ENCODE measurements around the gene SPIN2B. TPM values are rescaled to one million over a fixed set of nuclear protein-coding genes. Genes with fewer than 3 reads are reported as not detected.

Gene SPIN2B
- total and polyA plus RNA-seq, 2 of the 4 experiments (the other 2 are of a cell fraction): 3.0 to 9.3 TPM

DNA sequence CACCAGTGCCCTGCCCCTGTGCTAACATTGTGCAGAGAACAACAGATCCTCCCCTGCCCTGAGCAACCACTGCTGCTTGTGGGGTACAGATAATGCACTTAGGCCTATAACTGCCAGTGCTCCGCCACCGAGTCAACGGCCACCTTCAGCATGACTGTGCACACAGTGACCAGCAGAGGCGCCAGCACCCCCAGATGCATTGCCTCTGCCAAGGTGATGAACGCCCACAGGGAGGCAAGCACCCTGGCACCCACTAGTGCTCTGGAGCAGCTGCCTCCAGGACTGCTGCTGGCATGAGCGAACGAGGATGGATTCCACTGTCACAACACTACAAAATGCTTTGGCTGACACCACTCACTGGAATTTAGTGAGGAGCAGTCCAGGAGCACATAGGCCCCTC lies 38.2 kb downstream of the SPIN2B start:
- H2BK20ac ChIP-seq (ENCODE audit: low read depth, low read length): no peak overlapping the region
- no peaks in the 10 kb centered on the region; the same call in 1 of the 2 replicates for H3K9me3 ChIP-seq (ENCODE audit: control insufficient read depth, insufficient read depth, low read length)
- no peak overlapping the region for H3K4ac ChIP-seq (ENCODE audit: low read depth, low read length)
- in situ Hi-C loops (cut with MboI; ENCODE audit: low sequenced_read_pairs) (no loop called here), dilution Hi-C loops (cut with HindIII; ENCODE audit: low sequenced_read_pairs, unreplicated experiment) (no loop called here), intact Hi-C loops (cut with micrococcal nuclease) (no loop called here)
- H2AK5ac ChIP-seq (ENCODE audit: low read depth, low read length): no peak overlapping the region
- TF ChIP-seq BHLHE40 (IDR thresholded peaks at IDR 0.05; ENCODE audit: low read depth, low read length) (no peak), SMC3 (IDR thresholded peaks at IDR 0.05; ENCODE audit: low read depth, low read length) (no peak), FOS (IDR thresholded peaks at IDR 0.05; ENCODE audit: low read depth, low read length) (no peak), POLR2A (IDR thresholded peaks at IDR 0.05; ENCODE audit: low read depth, low read length) (no peak), RAD21 (IDR thresholded peaks at IDR 0.05; ENCODE audit: low read length) (no peak), CHD1 (IDR thresholded peaks at IDR 0.05; ENCODE audit: low read depth, low read length) (no peak), RFX5 (IDR thresholded peaks at IDR 0.05; ENCODE audit: low read depth, low read length) (no peak), NFE2L2 (IDR thresholded peaks at IDR 0.05; ENCODE audit: low read depth, low read length) (no peak), RCOR1 (IDR thresholded peaks at IDR 0.05; ENCODE audit: insufficient replicate concordance, low read length) (no peak), CEBPB (IDR thresholded peaks at IDR 0.05; ENCODE audit: low read depth, low read length) (no peak)
- TF ChIP-seq, protein P1, sequence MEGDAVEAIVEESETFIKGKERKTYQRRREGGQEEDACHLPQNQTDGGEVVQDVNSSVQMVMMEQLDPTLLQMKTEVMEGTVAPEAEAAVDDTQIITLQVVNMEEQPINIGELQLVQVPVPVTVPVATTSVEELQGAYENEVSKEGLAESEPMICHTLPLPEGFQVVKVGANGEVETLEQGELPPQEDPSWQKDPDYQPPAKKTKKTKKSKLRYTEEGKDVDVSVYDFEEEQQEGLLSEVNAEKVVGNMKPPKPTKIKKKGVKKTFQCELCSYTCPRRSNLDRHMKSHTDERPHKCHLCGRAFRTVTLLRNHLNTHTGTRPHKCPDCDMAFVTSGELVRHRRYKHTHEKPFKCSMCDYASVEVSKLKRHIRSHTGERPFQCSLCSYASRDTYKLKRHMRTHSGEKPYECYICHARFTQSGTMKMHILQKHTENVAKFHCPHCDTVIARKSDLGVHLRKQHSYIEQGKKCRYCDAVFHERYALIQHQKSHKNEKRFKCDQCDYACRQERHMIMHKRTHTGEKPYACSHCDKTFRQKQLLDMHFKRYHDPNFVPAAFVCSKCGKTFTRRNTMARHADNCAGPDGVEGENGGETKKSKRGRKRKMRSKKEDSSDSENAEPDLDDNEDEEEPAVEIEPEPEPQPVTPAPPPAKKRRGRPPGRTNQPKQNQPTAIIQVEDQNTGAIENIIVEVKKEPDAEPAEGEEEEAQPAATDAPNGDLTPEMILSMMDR (conservative IDR thresholded peaks at IDR 0.05; ENCODE audit: low read depth, low read length): no peak
- TF ChIP-seq, protein P2, sequence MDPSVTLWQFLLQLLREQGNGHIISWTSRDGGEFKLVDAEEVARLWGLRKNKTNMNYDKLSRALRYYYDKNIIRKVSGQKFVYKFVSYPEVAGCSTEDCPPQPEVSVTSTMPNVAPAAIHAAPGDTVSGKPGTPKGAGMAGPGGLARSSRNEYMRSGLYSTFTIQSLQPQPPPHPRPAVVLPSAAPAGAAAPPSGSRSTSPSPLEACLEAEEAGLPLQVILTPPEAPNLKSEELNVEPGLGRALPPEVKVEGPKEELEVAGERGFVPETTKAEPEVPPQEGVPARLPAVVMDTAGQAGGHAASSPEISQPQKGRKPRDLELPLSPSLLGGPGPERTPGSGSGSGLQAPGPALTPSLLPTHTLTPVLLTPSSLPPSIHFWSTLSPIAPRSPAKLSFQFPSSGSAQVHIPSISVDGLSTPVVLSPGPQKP (IDR thresholded peaks at IDR 0.05; ENCODE audit: borderline replicate concordance, low read depth, low read length): no peak
- DNase-seq: no peak
- no peaks in the 10 kb centered on the region for H3K4me1 ChIP-seq (ENCODE audit: control insufficient read depth, insufficient read depth, low read length)
- POLR2A ChIA-PET (ENCODE audit: unreplicated experiment): no interaction called here
- no peak overlapping the region for H3K4me3 ChIP-seq (ENCODE audit: insufficient read depth, low read depth, low read length)
- WGBS, 2 experiments (ENCODE audit: extremely low coverage in 2 of 2, insufficient read length in 1 of 2): 78% methylated on average over 4 of the region's 7 CpGs; no CpG with 5 or more reads in 1 of the 2 experiments
- no peak overlapping the region for H3K18ac ChIP-seq (ENCODE audit: low read depth, low read length)
- H2AK9ac ChIP-seq (replicated peaks; ENCODE audit: low read depth, low read length, poor library complexity): no peak overlapping the region
- no peak overlapping the region for H4K8ac ChIP-seq (ENCODE audit: low read depth in 2 of 2, low read length in 2 of 2)
- peak overlapping the region; percentile 6 for H2AFZ ChIP-seq (replicated peaks; ENCODE audit: low read length, poor library complexity)
- H3K56ac ChIP-seq (ENCODE audit: extremely low read depth, insufficient read depth, low read length): no peak overlapping the region
- H3K14ac ChIP-seq (replicated peaks; ENCODE audit: low read depth, low read length): no peak overlapping the region
- no peaks in the 10 kb centered on the region for H3K9me1 ChIP-seq (ENCODE audit: insufficient read depth, low read length)
- H3K27me3 ChIP-seq (ENCODE audit: control insufficient read depth, insufficient read depth, low read length): no peaks in the 10 kb centered on the region
- no peak overlapping the region for H3K27ac ChIP-seq (ENCODE audit: insufficient read depth, low read length)
- H3K79me1 ChIP-seq (ENCODE audit: low read depth in 1 of 2, low read length in 2 of 2): no peaks in the 10 kb centered on the region
- H3K9ac ChIP-seq (ENCODE audit: low read depth, low read length): no peak overlapping the region
- no peaks in the 10 kb centered on the region for H3K36me3 ChIP-seq (ENCODE audit: control insufficient read depth, insufficient read depth, low read length)
- H2BK5ac ChIP-seq (ENCODE audit: low read depth, low read length, poor library complexity, severe bottlenecking): no peak overlapping the region
- ATAC-seq (ENCODE audit: low read depth): no peak
- no peak overlapping the region for H2BK15ac ChIP-seq (ENCODE audit: low read depth, low read length)
- H4K91ac ChIP-seq (ENCODE audit: insufficient read depth, low read depth, low read length): no peak overlapping the region
- no peak overlapping the region for H2BK120ac ChIP-seq (ENCODE audit: low read depth, low read length)
- no TSS peak for BruUV-seq (replicated peaks)
- no peaks in the 10 kb centered on the region for H4K20me1 ChIP-seq (ENCODE audit: insufficient read depth, low read length)
- CTCF ChIA-PET: no interaction called here
- H4K5ac ChIP-seq (ENCODE audit: low read depth, low read length): no peak overlapping the region
- H3K23ac ChIP-seq (ENCODE audit: low read depth, low read length): no peak overlapping the region
- H3K4me2 ChIP-seq (ENCODE audit: low read depth, low read length): no peak overlapping the region

All from IMR-90 (cell line).